Posterior cingulate gyrus (tissue), 11 donors: Measurements from ENCODE around the gene PCNX1.
"Not testable (repeated sequence)": the region's sequence is repeated elsewhere in the genome, so short reads cannot be mapped to it uniquely, and the experiment has no call there.

Source experiments
- DNase-seq, 10 donors: peaks; one replicate each; pipeline versions ENCODE4 v3.0.0 to v3.0.0-alpha.2; 2020 to 2021; ENCODE audit warnings: mixed read lengths in 3 of 10
- intact Hi-C: fragments of 100-400 bp; cut with DNase I; formaldehyde crosslinking; loops from one replicate; pipeline ENCODE4 v1.15.1; 2023

PCNX1 gene

DNA sequence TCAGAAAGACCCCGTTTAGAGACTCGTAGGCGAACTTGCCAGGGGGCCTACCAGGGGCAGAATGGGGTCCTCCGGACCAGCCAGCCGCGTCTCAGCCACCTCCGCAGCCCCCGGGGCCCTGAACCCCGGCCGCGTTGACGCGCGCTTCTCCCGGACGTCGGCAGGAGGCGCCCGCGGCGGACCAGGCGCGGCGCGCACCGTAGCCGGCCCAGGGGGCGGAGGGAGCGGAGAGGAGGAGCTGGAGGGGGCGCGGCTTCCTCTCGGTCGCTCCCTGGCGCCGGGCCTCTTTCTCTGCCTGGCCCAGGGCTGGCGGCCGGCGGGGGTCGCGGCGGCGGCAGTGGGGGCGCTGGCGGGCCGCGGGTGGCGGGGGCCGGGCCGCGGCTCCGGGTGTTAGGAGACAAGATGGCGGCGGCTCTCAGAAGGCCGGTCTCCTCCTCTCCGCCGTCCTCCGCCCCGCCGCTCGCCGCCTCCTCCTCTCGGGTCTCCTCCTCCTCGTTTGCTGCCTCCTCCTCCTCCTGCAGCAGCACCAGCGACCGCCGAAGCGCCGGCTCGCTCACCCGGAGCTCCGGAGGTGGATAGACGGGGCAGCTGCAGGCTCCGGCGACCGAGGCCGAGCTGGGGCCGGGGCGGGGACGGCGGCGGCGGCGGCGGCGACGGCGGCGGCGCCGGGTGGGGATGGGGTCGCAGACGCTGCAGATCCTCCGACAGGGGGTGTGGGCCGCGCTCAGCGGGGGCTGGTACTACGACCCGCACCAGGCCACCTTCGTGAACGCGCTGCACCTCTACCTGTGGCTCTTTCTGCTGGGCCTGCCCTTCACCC is at the start of gene PCNX1:
TSS of gene PCNX1 (plus strand) at position 284 of the 820 bp plus-strand sequence. CDS start at position 676, 392 bp downstream.
- intact Hi-C loops: loop anchor here (1.0 to 5.0 kb wide), 3 partner anchors 50 to 85 kb away; no protein-coding TSS in a partner anchor
- DNase-seq: peak; percentile 75 to 97 (median 81)

DNA sequence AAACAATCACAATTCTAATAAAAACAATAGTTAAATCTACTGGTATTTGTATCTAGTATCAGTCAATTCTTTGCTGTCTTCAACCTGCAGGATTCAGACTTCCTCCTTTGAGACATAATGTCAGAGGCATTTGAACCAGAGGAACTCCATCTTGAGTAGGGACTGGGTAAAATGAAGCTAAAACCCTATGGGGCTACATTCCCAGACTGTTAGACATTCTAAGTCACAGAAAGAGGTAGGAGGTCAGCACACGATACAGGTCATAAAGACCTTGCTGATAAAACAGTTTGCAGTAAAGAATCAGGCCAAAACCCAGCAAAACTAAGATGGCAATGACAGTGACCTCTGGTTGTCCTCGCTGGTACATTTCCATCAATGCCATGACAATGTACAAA is 49.8 kb upstream of the PCNX1 start:
- intact Hi-C loops: no loop called here

DNA sequence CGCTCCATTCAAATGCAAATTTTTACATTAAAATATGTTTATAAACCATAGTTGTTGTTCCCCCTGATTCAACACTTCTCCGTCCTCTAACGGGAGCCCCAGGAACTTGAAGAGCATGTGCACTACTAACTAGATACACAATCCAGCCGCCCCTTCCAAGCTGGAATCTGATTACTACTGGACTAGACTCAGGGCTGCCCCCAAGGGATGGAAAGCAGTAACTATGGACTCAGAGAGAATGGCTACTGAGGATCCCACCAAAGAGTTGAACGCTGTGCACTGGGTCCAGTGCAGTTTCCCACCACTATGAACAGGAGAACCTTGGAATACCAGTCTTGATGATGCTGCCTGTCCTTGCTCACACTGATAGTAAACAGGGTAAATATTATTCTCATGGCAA is 48.6 kb upstream of the PCNX1 start:
- intact Hi-C loops: no loop called here
- no peak for DNase-seq

More for the DNA sequence above, 49.8 kb upstream of the PCNX1 start:
- no peak for DNase-seq

DNA sequence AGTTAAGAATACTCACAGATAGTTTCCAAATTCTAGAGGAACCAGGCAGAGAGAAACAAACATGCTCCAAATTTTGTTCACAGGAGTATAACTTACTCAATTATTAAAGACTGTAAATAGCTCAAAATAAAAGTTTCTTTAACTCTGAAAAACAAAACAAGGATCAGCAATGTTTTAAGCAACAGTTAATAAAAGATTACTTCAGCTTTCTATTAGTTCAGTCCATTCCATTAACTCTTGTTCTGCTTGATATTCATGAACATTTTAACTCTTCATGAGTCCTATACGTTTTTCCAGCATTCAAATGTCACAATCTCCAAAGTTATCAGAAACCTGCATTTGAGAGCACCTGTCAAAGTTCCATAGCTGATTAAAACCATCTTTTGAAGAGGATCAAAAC is 40.3 kb upstream of the PCNX1 start:
- intact Hi-C loops, DNase-seq: not testable (repeated sequence)

DNA sequence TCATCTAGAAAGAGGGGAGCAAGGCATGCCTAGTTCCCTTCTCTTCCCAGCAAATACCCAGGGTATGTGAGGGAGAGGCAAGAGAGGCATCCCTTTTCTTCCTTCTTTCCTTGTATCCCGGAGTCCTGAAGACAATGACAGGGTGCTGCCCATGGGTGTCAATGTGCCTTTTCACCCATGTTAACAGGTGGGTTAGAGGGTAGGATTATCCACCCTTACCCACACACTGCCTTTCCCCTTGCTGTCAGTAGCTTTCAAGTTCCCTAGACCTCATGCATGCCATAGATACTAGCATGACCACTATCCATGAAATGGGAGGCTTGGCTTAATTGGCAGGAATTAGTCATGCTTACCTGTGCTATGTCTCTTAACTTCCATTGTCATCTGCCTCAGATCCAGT is 36.3 kb upstream of the PCNX1 start:
- DNase-seq: no peak

DNA sequence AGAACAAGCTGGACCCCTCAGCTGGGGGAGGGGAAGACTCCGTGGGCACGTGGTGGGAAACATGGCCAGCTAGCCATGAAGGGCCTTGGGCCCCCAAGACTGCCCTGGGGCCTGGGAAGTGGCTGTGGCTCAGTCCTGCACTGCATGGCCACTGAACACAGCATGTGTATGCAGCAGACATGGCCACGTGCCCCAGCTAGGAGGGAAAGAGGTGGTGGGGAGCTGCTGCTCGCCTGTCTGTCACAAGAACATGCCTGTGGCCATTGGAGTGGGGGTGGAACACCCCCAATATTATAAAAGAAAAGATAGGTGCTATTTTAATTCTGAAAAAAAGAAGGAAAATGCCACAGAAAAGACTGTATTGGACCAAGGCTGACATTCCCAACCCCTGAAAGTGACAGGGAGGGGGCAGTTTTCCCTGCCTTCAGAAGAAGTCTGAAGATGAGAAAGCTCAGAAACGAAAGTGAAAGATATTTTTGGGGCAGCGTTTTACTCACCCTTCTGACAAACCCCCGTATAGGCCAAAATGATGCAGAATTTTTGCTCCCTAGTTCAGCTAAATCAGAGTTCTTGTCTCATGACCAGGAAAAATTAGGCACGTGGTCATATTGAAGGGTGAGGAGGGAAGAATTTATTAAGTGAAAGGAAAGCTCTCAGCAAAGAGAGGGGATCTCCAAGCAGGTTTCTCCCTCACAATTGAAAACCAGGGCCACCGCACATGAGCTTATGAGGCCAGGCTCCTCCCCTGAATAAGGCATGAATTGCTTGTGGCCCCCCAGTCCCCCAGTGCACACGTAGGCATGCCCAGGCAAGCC is 35.2 kb upstream of the PCNX1 start:
- intact Hi-C loops: no loop called here
- no peak for DNase-seq

More for the DNA sequence above, 36.3 kb upstream of the PCNX1 start:
- intact Hi-C loops: no loop called here

DNA sequence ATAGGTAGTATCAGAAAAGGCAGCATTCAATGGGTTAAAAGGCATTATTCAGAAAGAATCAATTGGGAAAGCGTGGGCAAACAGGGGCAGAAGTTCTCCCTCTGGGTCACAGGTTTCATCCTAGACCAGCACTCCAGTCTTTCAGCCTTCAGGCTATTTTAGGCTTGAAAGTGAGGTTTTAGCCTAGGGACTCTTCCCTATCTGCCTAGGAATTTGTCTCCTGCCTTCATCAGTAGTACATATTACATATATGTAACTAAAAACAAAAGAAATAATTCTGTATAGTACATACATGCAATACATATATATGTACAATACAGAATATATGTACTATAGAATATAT is 34.6 kb upstream of the PCNX1 start:
- intact Hi-C loops: no loop called here
- no peak for DNase-seq

DNA sequence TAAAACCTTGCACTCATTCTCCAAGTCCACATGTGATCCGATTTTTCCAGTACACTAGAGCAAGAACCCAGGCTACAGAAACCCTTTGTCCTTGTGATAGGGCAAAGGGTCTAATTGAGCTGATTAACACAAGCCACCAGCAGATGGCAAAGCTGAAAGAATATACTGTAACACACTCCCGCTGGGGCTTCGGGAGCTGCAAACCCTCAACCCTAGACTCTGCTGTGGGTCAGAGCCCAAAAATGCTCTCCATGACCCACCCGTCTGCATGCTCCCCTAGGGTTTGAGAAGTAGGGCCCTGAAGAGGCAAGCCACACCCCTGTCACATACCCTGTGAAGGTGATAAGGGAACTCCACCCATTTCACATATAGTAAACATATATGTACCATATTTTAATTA is 33.6 kb upstream of the PCNX1 start:
- DNase-seq: no peak
- intact Hi-C loops: no loop called here

DNA sequence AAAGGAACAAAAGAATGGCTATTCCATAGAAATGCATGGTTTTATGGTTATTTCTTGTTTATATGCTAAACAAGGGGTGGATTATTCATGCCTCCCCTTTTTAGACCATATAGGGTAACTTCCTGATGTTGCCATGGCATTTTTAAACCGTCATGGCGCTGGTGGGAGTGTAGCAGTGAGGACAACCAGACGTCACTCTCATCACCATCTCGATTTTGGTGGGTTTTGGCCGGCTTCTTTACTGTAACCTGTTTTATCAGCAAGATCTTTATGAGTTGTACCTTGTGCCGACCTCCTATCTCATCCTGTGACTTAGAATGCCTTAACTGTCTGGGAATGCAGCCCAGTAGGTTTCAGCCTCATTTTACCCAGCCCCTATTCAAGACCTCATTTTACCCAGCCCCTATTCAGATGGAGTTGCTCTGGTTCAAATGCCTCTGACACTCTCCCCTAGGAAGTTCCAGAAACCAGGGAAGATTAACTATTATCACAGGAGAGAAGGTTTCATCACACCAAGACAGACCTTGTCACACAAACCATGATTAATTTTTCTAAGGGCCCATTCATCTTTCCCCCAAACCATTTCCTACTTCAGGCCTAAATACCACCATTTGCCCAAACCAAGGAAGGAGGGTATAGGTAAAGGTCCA is 31.3 kb upstream of the PCNX1 start:
- intact Hi-C loops, DNase-seq: not testable (repeated sequence)

DNA sequence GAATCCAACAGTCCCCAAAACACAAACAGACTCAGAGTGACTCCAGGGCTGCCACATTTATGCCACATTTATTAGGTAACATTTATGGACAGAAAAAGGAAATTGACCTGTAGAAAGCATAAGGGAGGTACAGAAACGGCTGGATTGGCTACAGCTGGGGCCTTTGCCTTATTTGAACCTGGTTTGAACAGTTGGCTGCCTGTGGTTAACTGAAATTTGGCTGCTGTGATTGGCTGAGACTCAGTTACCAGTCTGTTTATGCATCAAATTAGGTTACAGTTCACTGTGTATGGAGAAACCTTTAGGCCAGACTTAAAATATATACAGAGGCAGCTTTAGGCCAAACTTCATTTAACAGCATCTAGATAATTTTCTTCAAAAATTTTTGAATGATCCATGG is 27.8 kb upstream of the PCNX1 start:
- intact Hi-C loops: no loop called here
- no peak for DNase-seq

DNA sequence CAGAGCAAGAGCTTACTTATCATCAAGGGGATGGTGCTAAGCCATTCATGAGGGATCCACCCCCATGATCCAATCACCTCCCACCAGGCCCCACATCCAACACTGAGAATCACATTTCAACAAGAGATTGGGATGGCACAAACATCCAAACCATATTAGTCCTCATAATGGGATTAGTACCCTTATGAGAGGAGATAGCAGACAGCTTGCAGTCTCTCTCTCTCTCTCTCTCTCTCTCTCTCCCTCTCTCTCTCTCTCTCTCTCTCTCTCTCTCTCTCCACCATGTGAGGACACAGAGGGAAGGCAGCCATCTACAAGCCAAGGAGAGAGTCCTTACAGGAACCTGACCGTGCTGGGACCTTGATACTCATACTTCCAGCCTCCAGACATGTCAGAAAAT is 26.4 kb upstream of the PCNX1 start:
- DNase-seq, intact Hi-C loops: not testable (repeated sequence)

DNA sequence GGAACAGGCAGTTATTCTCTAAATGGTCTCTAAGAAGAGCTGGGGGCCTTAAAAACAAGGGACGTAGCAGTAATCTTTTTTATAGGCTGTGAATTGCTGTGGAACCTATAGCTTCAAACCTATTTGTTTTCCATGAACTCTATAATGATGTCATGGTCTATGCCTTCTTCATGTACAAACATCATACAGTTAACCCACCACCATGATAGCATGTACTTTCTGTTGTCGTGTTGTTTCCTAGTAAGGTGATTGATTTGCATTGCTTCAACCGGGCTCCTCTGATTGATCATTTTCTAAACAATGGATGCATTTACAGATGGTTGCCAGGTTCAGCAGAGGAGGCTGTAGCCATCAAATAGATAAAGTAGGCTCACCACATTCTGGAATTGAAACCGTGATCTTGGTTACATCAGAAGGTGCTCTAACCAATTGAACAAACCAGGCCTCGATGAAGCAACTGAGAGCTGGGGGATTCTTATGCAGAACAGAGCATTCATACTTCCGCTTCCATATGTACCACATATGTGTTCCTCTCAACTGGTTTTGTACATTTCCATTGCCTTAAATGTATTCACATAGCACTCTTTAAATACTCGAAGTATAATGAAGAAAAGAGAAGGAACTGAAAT is 25.6 kb upstream of the PCNX1 start:
- intact Hi-C loops: no loop called here
- no peak for DNase-seq

DNA sequence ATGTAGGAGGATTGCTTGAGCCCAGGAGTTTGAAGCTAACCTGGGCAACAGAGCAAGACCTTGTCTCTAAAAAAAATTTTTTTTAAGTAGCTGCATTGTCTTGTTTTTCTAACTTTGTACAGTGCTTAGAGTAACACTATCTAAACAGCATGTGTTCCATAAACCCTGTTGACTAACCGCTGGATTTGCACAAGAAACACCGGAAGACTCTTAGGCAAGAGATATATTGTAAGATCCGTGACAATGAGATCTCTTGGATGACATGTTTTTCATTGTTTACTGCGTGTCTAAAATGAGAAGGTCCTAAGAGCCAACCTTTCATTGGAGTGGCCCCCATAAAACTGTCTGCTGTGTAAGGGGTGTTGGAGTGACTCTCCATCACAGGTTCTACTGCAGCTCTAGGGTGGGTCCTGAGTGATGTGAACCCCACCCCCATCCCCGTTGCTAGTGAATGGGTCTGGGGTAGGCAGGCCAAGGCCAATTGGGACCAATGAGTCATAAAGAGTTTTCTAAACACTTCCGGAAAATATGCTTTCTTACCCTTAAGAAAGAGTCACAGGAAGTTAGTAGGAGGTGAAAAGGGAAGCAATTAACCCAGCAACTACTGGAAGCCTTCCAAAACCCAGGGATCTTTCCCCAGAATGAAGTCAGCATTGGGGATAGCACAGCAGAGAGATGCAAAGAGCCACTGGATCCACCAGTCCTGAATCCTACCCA is 24.3 kb upstream of the PCNX1 start:
- no peak for DNase-seq
- intact Hi-C loops: no loop called here

DNA sequence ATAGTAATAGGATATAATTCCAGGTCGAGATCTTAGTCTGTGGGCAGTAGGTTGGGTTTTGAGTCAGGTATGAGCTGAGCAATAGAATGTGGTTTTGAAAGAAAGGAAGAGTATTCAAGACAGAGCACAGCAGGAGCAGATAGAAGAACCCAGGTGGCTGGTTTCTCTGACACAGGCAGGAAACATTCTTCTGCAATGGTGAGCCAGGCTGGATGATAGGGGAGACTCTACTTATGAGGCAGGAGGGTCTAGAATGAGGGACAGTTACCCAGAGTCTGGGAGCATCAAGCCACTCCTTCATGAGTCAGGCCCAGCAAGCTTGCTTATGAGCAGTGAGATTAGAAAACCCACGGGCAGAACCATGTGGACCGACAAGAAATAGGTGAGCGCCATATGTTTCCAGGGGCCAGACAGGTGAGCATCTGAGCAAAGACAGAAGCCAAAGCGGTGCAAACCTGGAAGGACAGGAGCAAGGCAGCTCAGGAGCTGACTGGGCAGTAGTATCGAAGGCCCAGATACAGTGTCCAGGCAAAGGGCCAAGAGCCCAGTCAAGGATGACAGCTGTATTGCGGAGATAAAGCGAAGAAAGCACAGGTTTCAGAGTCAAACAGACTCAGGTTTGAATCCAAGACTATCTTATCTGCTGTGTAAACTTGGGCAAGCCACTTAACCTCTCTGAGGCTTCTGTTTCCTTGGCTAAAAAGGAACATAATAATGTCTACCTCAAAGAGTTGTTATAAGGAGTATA is 22.5 kb upstream of the PCNX1 start:
- DNase-seq: no peak
- intact Hi-C loops: no loop called here

DNA sequence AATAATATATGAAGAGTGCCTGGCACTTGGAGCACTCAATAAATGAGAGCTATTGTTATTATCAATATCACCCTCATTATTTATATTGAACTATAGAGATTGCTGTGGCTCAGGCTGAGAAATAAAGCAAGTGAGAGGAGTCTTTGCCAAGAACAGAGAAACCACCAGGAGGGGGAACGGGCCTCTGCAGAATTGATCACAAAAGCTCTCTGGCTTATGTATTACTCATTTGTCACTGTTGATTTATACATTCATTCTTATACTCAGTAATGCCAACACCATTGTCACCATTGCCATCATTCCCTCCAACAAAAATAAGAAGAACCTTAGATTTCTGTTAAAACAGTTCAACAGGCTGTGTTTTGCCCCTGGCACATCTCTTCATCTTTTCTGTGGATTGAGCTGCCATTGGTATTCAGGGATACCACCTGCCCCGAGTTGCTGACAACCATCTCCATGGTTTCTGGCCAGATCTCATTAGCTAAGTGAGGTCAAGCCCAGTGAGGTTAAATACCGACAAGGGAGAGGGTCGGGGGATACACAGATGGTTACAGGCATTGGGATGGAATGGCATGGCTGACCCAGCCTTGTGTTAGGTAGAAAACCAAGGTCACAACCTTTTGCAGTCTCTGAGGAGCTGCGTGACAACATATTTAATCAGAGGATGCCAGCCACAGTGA is 21.8 kb upstream of the PCNX1 start:
- DNase-seq: no peak
- intact Hi-C loops: no loop called here

DNA sequence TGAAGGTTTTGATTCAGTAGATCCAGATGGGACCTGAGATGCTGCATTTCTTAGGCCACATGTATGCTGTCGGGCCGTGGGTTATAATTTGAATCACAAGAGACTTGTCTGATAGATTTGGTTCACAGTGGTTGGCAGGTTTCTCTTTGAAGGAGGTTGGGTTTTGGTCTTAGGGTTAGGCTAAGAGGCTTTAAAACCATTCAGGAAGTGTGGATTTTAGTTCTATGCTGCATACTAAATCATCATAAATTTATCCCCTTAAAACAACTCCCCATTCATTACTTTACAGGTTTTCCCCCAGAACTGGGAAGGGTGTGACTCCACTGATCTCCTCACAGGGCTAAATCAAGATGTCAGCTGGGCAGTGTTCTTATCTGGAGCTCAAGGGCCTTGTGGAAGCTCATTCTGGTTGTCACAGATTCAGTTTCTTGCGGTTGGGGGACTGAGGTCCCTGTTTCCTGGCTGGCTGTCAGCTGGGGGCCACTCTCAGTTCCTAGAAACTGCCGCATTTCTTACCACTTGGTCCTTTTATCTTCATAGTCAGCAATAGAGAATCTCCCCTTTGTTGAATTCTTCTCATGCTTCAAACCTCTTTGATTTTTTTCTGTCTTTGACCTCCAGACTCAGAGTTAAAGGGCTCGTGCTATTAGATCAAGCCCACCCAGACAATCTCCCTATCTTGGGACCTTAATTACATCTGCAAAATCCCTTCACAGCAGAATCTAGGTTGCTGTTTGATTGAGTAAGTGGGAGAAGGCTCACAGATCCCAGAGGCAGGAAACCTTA is 20.6 kb upstream of the PCNX1 start:
- DNase-seq: peak in 1 of 10 donors; percentile 81
- intact Hi-C loops: no loop called here

DNA sequence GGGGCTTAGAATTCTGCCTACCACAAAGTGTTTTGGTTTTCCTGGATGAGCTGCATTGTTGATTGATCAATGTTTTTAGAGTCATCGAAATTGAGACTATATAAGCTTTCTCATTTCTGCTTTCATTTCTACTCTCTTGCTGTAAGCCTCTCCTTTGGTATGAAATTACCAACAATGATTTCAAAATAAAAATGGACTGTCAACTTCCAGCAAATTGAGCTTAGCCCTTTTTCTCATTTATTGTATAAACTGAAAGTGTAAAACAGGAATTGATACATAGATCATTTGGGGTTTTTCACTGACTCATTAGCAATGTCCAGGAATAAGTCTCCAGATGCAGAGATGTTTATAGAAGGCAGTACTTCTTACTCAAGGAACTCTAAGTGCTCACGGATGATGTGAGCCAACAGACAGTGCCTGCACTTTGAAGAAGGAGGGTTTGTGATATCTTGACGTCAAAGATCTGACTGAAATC is 20.0 kb upstream of the PCNX1 start:
- intact Hi-C loops: no loop called here
- no peak for DNase-seq
